H1 (cell line): ENCODE results near the gene CCDC73. TPM values are rescaled to one million over a fixed set of nuclear protein-coding genes. Genes with fewer than 3 reads are reported as not detected.

ENCODE experiments used
- HDAC2 ChIP-seq, 2 experiments: fragments of 300-600 bp in 1 of 2; sonication (generic) in 1 of 2; IDR thresholded peaks; 2 replicates each; pipeline ENCODE4 v1.6.1; 2011 to 2012; ENCODE audit warnings: low read depth in 2 of 2, low read length in 2 of 2, mild to moderate bottlenecking in 2 of 2, moderate library complexity in 2 of 2, borderline replicate concordance in 1 of 2, inconsistent platforms in 1 of 2
- POLR2A ChIP-seq, 2 experiments: IDR thresholded peaks; 1 replicate in 1 of 2; 2 replicates in 1 of 2; pipeline ENCODE4 v1.6.1; 2011; ENCODE audit warnings: low read depth in 2 of 2, low read length in 2 of 2, mild to moderate bottlenecking in 2 of 2; ENCODE audit errors: control extremely low read depth in 1 of 2
- RAD21 ChIP-seq, 2 experiments: IDR thresholded peaks in 1 of 2; conservative IDR thresholded peaks in 1 of 2; 2 replicates each; pipeline ENCODE4 v1.6.1; 2011; ENCODE audit warnings: low read depth in 2 of 2, low read length in 2 of 2, improper control_type of control experiment in 1 of 2, inconsistent platforms in 1 of 2, mild to moderate bottlenecking in 1 of 2, moderate library complexity in 1 of 2
- SIN3A ChIP-seq, 2 experiments: IDR thresholded peaks in 1 of 2; conservative IDR thresholded peaks in 1 of 2; 2 replicates each; pipeline ENCODE4 v1.6.1; 2011 to 2012; ENCODE audit warnings: low read length in 2 of 2, improper control_type of control experiment in 1 of 2, low read depth in 1 of 2, mild to moderate bottlenecking in 1 of 2
- SP2 ChIP-seq: IDR thresholded peaks from 2 replicates; pipeline ENCODE4 v1.6.1; 2012; ENCODE audit warnings: mild to moderate bottlenecking, low read length, inconsistent platforms
- YY1 ChIP-seq: IDR thresholded peaks from 2 replicates; pipeline ENCODE4 v1.6.1; 2011; ENCODE audit warnings: low read depth, mild to moderate bottlenecking, low read length
- polyA plus RNA-seq, 7 experiments: library from polyadenylated mRNA; depleted of rRNA in 3 of 7; stranded (reverse) in 5 of 7; unstranded in 2 of 7; fragments of >200 nt in 5 of 7; fragments of 200-250 nt in 2 of 7; gene quantifications; 1 replicate in 5 of 7; 2 replicates in 1 of 7; 4 replicates in 1 of 7; pipeline versions ENCODE4 v1.2.1 to v1.2.3, GENCODE V29; 2011 to 2013; ENCODE audit warnings: missing spikeins in 2 of 7, mixed read lengths in 2 of 7
- total RNA-seq: library from RNA; stranded (reverse); fragmentation: NEBNext Ultra II Directional; extraction: Animal tissue kit (Norgen Biotek cat#: 25700); gene quantifications from 2 replicates; pipeline ENCODE4 v1.2.1, GENCODE V29; 2021

CCDC73 gene
- total and polyA plus RNA-seq, 2 of the 8 experiments (the other 6 are each of a cell fraction or from before 2014, with no cell fraction given): not detected

- TF ChIP-seq YY1: 0 out of 2 replicates have a peak, but pooled peaks have one; percentile 14
- no peak for TF ChIP-seq POLR2A (IDR thresholded peaks at IDR 0.05; ENCODE audit: control extremely low read depth in 1 of 2, low read depth in 2 of 2, low read length in 2 of 2)
- TF ChIP-seq SP2: no peak
- TF ChIP-seq HDAC2 (IDR thresholded peaks at IDR 0.05; ENCODE audit: borderline replicate concordance in 1 of 2, low read depth in 2 of 2, low read length in 2 of 2): no peak
- peak; percentile 9 to 27; a peak in 2 of 4 replicates for TF ChIP-seq RAD21 (IDR thresholded peaks at IDR 0.05 in 1 of 2, conservative IDR thresholded peaks at IDR 0.05 in 1 of 2; ENCODE audit: low read depth in 2 of 2, low read length in 2 of 2)
- TF ChIP-seq SIN3A (conservative IDR thresholded peaks at IDR 0.05 in 1 of 2, IDR thresholded peaks at IDR 0.05 in 1 of 2; ENCODE audit: low read depth in 1 of 2, low read length in 2 of 2): no peak
Measured at GRCh38 chr11:32751381-32751780, 43.1 kb downstream of the CCDC73 start (continued).
